SK-N-SH treated with all-trans-retinoic acid at 6 μM for 48 hours (cell line): ENCODE results near the gene GALNT15.

Experiments
- ATAC-seq: fragments of 200-7000 bp; cut with Tn5 transposase; 3 replicates; pipeline ENCODE4 v1.9.1; 2020; ENCODE audit warnings: mild to moderate bottlenecking, moderate library complexity
- ARNTL ChIP-seq: fragments of 450-650 bp; formaldehyde crosslinking; IDR thresholded peaks from 2 replicates; pipeline ENCODE4 v1.5.0; 2020; ENCODE audit warnings: low read depth, mild to moderate bottlenecking, moderate library complexity, borderline replicate concordance
- CSDC2 ChIP-seq: fragments of 250-450 bp; sonication (Bioruptor Pico); IDR thresholded peaks from 2 replicates; pipeline ENCODE4 v1.5.0; 2020; ENCODE audit warnings: mild to moderate bottlenecking, moderate library complexity
- CSRNP3 ChIP-seq: fragments of 250-450 bp; sonication (Bioruptor Pico); IDR thresholded peaks from 2 replicates; pipeline ENCODE4 v1.5.1; 2021; ENCODE audit warnings: mild to moderate bottlenecking, moderate library complexity
- ISL1 ChIP-seq: fragments of 250-450 bp; sonication (Bioruptor Pico); IDR thresholded peaks from 2 replicates; pipeline ENCODE4 v2.1.2; 2022; ENCODE audit warnings: mild to moderate bottlenecking, moderate library complexity
- OSR1 ChIP-seq: fragments of 250-450 bp; sonication (Bioruptor Pico); IDR thresholded peaks from 2 replicates; pipeline ENCODE4 v1.8.0; 2022; ENCODE audit warnings: moderate library complexity, mild to moderate bottlenecking, inconsistent platforms
- PATZ1 ChIP-seq: fragments of 250-450 bp; sonication (Bioruptor Pico); IDR thresholded peaks from 2 replicates; pipeline ENCODE4 v1.8.0; 2020; ENCODE audit warnings: mild to moderate bottlenecking, moderate library complexity, borderline replicate concordance
- POU6F1 ChIP-seq: fragments of 250-450 bp; sonication (Bioruptor Pico); IDR thresholded peaks from 2 replicates; pipeline ENCODE4 v1.8.0; 2021; ENCODE audit warnings: low read depth, mild to moderate bottlenecking, moderate library complexity, borderline replicate concordance
- SNAI2 ChIP-seq: fragments of 250-450 bp; sonication (Bioruptor Pico); IDR thresholded peaks from 2 replicates; pipeline ENCODE4 v1.5.0; 2020; ENCODE audit warnings: mild to moderate bottlenecking, moderate library complexity
- TCF4 ChIP-seq: fragments of 250-450 bp; sonication (Bioruptor Pico); IDR thresholded peaks from 2 replicates; pipeline ENCODE4 v1.8.0; 2021; ENCODE audit warnings: mild to moderate bottlenecking, moderate library complexity, borderline replicate concordance
- ZC3H10 ChIP-seq: fragments of 250-450 bp; sonication (Bioruptor Pico); IDR thresholded peaks from 2 replicates; pipeline ENCODE4 v1.5.1; 2021; ENCODE audit warnings: mild to moderate bottlenecking, moderate library complexity
- ZFP30 ChIP-seq: fragments of 450-650 bp; formaldehyde crosslinking; IDR thresholded peaks from 2 replicates; pipeline ENCODE4 v1.5.0; 2022; ENCODE audit warnings: mild to moderate bottlenecking, moderate library complexity
- ZNF565 ChIP-seq: fragments of 450-650 bp; formaldehyde crosslinking; conservative IDR thresholded peaks from 2 replicates; pipeline ENCODE4 v1.5.0; 2020; ENCODE audit warnings: low read depth, mild to moderate bottlenecking, moderate library complexity
- ZNF70 ChIP-seq: fragments of 450-650 bp; formaldehyde crosslinking; IDR thresholded peaks from 2 replicates; pipeline ENCODE4 v1.5.0; 2020; ENCODE audit warnings: mild to moderate bottlenecking, moderate library complexity
- ZNF8 ChIP-seq: fragments of 450-650 bp; formaldehyde crosslinking; IDR thresholded peaks from 2 replicates; pipeline ENCODE4 v1.5.0; 2020; ENCODE audit warnings: mild to moderate bottlenecking, moderate library complexity
- TF ChIP-seq, protein P1 (sequence below): fragments of 250-450 bp; sonication (Bioruptor Pico); IDR thresholded peaks from 2 replicates; pipeline ENCODE4 v1.5.1; 2020; ENCODE audit warnings: low read depth, mild to moderate bottlenecking, moderate library complexity
- TF ChIP-seq, protein P2 (sequence below): fragments of 250-450 bp; sonication (Bioruptor Pico); IDR thresholded peaks from 2 replicates; pipeline ENCODE4 v1.5.0; 2020; ENCODE audit warnings: mild to moderate bottlenecking, moderate library complexity

The GALNT15 gene

GRCh38 chr3:16179261-16179660, 4.8 kb downstream of the GALNT15 start:
- TF ChIP-seq ZNF565: no peak
- TF ChIP-seq CSRNP3 (CRISPR knock-in tag): no peak
- TF ChIP-seq CSDC2 (CRISPR knock-in tag): no peak
- no peak for TF ChIP-seq PATZ1
- no peak for TF ChIP-seq ISL1 (CRISPR knock-in tag)
- no peak for TF ChIP-seq OSR1
- no peak for TF ChIP-seq ZFP30 (CRISPR knock-in tag)
- no peak for TF ChIP-seq ZNF8 (CRISPR knock-in tag)
- TF ChIP-seq SNAI2 (CRISPR knock-in tag): no peak
- TF ChIP-seq ARNTL (CRISPR knock-in tag): no peak
- TF ChIP-seq ZNF70 (CRISPR knock-in tag): no peak
- TF ChIP-seq, protein P1, sequence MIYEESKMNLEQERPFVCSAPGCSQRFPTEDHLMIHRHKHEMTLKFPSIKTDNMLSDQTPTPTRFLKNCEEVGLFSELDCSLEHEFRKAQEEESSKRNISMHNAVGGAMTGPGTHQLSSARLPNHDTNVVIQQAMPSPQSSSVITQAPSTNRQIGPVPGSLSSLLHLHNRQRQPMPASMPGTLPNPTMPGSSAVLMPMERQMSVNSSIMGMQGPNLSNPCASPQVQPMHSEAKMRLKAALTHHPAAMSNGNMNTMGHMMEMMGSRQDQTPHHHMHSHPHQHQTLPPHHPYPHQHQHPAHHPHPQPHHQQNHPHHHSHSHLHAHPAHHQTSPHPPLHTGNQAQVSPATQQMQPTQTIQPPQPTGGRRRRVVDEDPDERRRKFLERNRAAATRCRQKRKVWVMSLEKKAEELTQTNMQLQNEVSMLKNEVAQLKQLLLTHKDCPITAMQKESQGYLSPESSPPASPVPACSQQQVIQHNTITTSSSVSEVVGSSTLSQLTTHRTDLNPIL (CRISPR knock-in tag): no peak
- no peak for TF ChIP-seq POU6F1 (CRISPR knock-in tag)
- TF ChIP-seq, protein P2, sequence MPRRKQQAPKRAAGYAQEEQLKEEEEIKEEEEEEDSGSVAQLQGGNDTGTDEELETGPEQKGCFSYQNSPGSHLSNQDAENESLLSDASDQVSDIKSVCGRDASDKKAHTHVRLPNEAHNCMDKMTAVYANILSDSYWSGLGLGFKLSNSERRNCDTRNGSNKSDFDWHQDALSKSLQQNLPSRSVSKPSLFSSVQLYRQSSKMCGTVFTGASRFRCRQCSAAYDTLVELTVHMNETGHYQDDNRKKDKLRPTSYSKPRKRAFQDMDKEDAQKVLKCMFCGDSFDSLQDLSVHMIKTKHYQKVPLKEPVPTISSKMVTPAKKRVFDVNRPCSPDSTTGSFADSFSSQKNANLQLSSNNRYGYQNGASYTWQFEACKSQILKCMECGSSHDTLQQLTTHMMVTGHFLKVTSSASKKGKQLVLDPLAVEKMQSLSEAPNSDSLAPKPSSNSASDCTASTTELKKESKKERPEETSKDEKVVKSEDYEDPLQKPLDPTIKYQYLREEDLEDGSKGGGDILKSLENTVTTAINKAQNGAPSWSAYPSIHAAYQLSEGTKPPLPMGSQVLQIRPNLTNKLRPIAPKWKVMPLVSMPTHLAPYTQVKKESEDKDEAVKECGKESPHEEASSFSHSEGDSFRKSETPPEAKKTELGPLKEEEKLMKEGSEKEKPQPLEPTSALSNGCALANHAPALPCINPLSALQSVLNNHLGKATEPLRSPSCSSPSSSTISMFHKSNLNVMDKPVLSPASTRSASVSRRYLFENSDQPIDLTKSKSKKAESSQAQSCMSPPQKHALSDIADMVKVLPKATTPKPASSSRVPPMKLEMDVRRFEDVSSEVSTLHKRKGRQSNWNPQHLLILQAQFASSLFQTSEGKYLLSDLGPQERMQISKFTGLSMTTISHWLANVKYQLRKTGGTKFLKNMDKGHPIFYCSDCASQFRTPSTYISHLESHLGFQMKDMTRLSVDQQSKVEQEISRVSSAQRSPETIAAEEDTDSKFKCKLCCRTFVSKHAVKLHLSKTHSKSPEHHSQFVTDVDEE (CRISPR knock-in tag): no peak
- no peak for TF ChIP-seq TCF4 (CRISPR knock-in tag)
- TF ChIP-seq ZC3H10 (CRISPR knock-in tag): no peak
- ATAC-seq: no peak

GRCh38 chr3:16179771-16180736, 5.6 kb downstream of the GALNT15 start:
- peak; percentile 46; the same call in 2 of the 3 replicates for ATAC-seq
- no peak for TF ChIP-seq ZNF8 (CRISPR knock-in tag)
- TF ChIP-seq, protein P2 (CRISPR knock-in tag): no peak
- no peak for TF ChIP-seq PATZ1
- no peak for TF ChIP-seq SNAI2 (CRISPR knock-in tag)
